ENCODE measurements around the gene ZNRF3.

DNA sequence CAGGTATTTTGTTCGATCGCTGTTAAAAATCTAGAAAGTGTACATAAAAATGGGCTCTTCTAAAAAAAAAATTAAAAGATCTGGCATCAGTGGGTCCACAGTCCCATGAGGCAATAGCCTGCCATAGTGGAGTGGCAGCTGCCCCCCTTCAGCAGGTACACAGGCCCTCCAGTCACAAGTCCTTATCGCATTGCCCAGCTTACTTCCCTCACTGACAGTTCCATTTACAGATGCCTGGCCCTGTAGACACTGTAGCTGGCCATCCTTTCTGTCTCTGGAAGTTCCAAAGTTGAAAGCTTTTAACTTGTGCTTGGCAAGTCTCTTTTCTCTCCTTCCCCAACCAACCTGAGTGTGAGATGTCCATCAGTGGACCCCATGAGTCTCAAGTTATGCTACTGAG lies 11.4 kb downstream of the ZNRF3 start:
- no peak for TF ChIP-seq SUZ12 (IDR thresholded peaks at IDR 0.05; ENCODE audit: extremely low read depth, insufficient read depth, insufficient read length)
- TF ChIP-seq ZNF274 (IDR thresholded peaks at IDR 0.05; ENCODE audit: low read depth, low read length): no peak

Measured in NT2/D1 (cell line).